Body of pancreas (tissue), 4 donors: ENCODE results near the gene IZUMO4.

Source experiments
- CTCF ChIP-seq, 7 experiments: fragments of 450-650 bp in 4 of 7; fragments of 200-600 bp in 3 of 7; sonication (generic) in 3 of 7; IDR thresholded peaks; one replicate each; pipeline ENCODE4 v1.5.1; 2016 to 2019; ENCODE audit warnings: antibody characterized with exemption in 7 of 7
- POLR2A ChIP-seq, 3 donors: fragments of 450-650 bp; IDR thresholded peaks; one replicate each; pipeline ENCODE4 v1.6.1; 2016; ENCODE audit warnings: antibody characterized with exemption in 3 of 3, mild to moderate bottlenecking in 2 of 3

GRCh38 chr19:2132731-2133490, 36.2 kb downstream of the IZUMO4 start:
- TF ChIP-seq CTCF (IDR thresholded peaks at IDR 0.05) (no peak), POLR2A (IDR thresholded peaks at IDR 0.05) (no peak)
